ENCODE measurements around the gene AREG.

GRCh38 chr4:74481891-74482609 lies 37.1 kb downstream of the AREG start:
- TF ChIP-seq CTCF (IDR thresholded peaks at IDR 0.05; ENCODE audit: low read depth, low read length) (no peak), POLR2A (IDR thresholded peaks at IDR 0.05; ENCODE audit: extremely low read depth, insufficient read length) (no peak), MAX (IDR thresholded peaks at IDR 0.05; ENCODE audit: low read depth, low read length) (no peak), MYC (IDR thresholded peaks at IDR 0.05; ENCODE audit: low read depth, low read length) (no peak)

Measured in NB4 (cell line).